HCT116 (cell line): ENCODE data around the gene ANGPT4. TPM values are rescaled to one million over a fixed set of nuclear protein-coding genes. Genes with fewer than 3 reads are reported as not detected.

Experiments
- ATAC-seq: fragments of 200-7000 bp; cut with Tn5 transposase; 2 replicates; pipeline ENCODE4 v1.9.1; 2020; ENCODE audit warnings: mild to moderate bottlenecking, moderate library complexity
- BruUV-seq: library from RNA; stranded (reverse); fragments of 400-500 nt; replicated peaks from 2 replicates; lab custom pipeline; 2021; lab: Mats Ljungman, UMichigan
- CTCF ChIA-PET: fragments of 300-600 bp; sonication (Branson Sonifier 250); formaldehyde crosslinking; loops from one replicate; lab custom pipeline; 2021; ENCODE audit warnings: antibody characterized with exemption; lab: Charles Lee
- POLR2A ChIA-PET: fragments of 300-600, 350-600 bp; sonication (Branson Sonifier 250); formaldehyde crosslinking; loops from one replicate; lab custom pipeline; 2021; ENCODE audit warnings: antibody characterized with exemption; lab: Charles Lee
- RAD21 ChIA-PET, 2 experiments: fragments of 300-600 bp; sonication (Branson Sonifier 250); formaldehyde crosslinking; loops; one replicate each; lab custom pipeline; 2023; ENCODE audit warnings: low total read pairs in 2 of 2; ENCODE audit not compliant: uncharacterized antibody in 2 of 2, unreplicated experiment in 2 of 2, low non-redundant PET in 1 of 2; lab: Charles Lee
- DNase-seq: peaks from one replicate; pipeline ENCODE4 v3.0.0-alpha.2; 2010; ENCODE audit warnings: low read depth, low spot score
- H2AFZ ChIP-seq: fragments of 200-600 bp; shearing (Covaris generic), sonication (generic); 2 replicates; pipeline ENCODE4 v1.6.1; 2017; ENCODE audit warnings: low read depth, mixed run types, mixed read lengths, antibody characterized with exemption, low read length; ENCODE audit not compliant: poor library complexity, severe bottlenecking
- H3K27ac ChIP-seq: 2 replicates; pipeline ENCODE4 v1.5.1; 2012; ENCODE audit warnings: low read depth, low read length
- H3K27me3 ChIP-seq: fragments of 200-600 bp; sonication (generic); 2 replicates; pipeline ENCODE4 v1.6.1; 2016; ENCODE audit warnings: mixed run types, low read length, mixed read lengths; ENCODE audit not compliant: insufficient read depth
- H3K36me3 ChIP-seq, 2 experiments: fragments of 200-500 bp in 1 of 2; fragments of 200-600 bp in 1 of 2; sonication (Bioruptor generic) in 1 of 2; sonication (generic) in 1 of 2; 2 replicates each; pipeline versions ENCODE4 v1.5.1 to v1.6.1; 2014 to 2016; ENCODE audit warnings: low read length in 2 of 2, inconsistent platforms in 1 of 2, mixed read lengths in 1 of 2, mixed run types in 1 of 2; ENCODE audit not compliant: insufficient read depth in 2 of 2, control insufficient read depth in 1 of 2
- H3K4me1 ChIP-seq, 2 experiments: fragments of 200-600 bp in 1 of 2; sonication (generic) in 1 of 2; 2 replicates each; pipeline versions ENCODE4 v1.5.1 to v1.6.1; 2012 to 2017; ENCODE audit warnings: low read length in 2 of 2, inconsistent platforms in 1 of 2, mild to moderate bottlenecking in 1 of 2, mixed read lengths in 1 of 2, mixed run types in 1 of 2, moderate library complexity in 1 of 2; ENCODE audit not compliant: insufficient read depth in 2 of 2, control insufficient read depth in 1 of 2
- H3K4me2 ChIP-seq: fragments of 200-600 bp; sonication (generic); 2 replicates; pipeline ENCODE4 v1.6.1; 2017; ENCODE audit warnings: mixed run types, low read length, mixed read lengths
- H3K4me3 ChIP-seq, 2 experiments: fragments of 200-600 bp in 1 of 2; sonication (generic) in 1 of 2; replicated peaks in 1 of 2; 2 replicates each; pipeline ENCODE4 v1.5.1; 2011 to 2016; ENCODE audit warnings: low read length in 2 of 2, control low read depth in 1 of 2, low read depth in 1 of 2, mild to moderate bottlenecking in 1 of 2, mixed read lengths in 1 of 2, mixed run types in 1 of 2
- H3K79me2 ChIP-seq: fragments of 200-600 bp; sonication (generic); 2 replicates; pipeline ENCODE4 v1.6.1; 2017; ENCODE audit warnings: mild to moderate bottlenecking, mixed run types, low read length, moderate library complexity, mixed read lengths; ENCODE audit not compliant: insufficient read depth
- H3K9ac ChIP-seq: fragments of 200-600 bp; sonication (generic); 2 replicates; pipeline ENCODE4 v1.6.1; 2016; ENCODE audit warnings: low read length, mixed read lengths
- H3K9me2 ChIP-seq: fragments of 200-600 bp; sonication (generic), shearing (Covaris generic); 2 replicates; pipeline ENCODE4 v1.6.1; 2017; ENCODE audit warnings: mixed run types, mild to moderate bottlenecking, moderate library complexity; ENCODE audit not compliant: insufficient read depth
- H3K9me3 ChIP-seq, 2 experiments: fragments of 200-500 bp in 1 of 2; fragments of 200-600 bp in 1 of 2; sonication (Bioruptor generic) in 1 of 2; sonication (generic) in 1 of 2; 2 replicates each; pipeline ENCODE4 v1.6.1; 2014 to 2017; ENCODE audit warnings: low read length in 2 of 2, mixed read lengths in 2 of 2, inconsistent platforms in 1 of 2, low read depth in 1 of 2, mild to moderate bottlenecking in 1 of 2, mixed run types in 1 of 2, moderate library complexity in 1 of 2; ENCODE audit not compliant: control insufficient read depth in 1 of 2, insufficient read depth in 1 of 2
- H4K20me1 ChIP-seq: fragments of 200-600 bp; sonication (generic), shearing (Covaris generic); 2 replicates; pipeline ENCODE4 v1.6.1; 2017; ENCODE audit warnings: mixed run types, mild to moderate bottlenecking, moderate library complexity; ENCODE audit not compliant: insufficient read depth
- CBX3 ChIP-seq: IDR thresholded peaks from 2 replicates; pipeline ENCODE4 v1.6.1; 2012; ENCODE audit warnings: low read depth
- CEBPB ChIP-seq: IDR thresholded peaks from 2 replicates; pipeline ENCODE4 v1.6.1; 2012; ENCODE audit warnings: low read depth
- CTCF ChIP-seq, 3 experiments: fragments of 200-600 bp in 1 of 3; sonication (generic) in 1 of 3; IDR thresholded peaks in 2 of 3; conservative IDR thresholded peaks in 1 of 3; 2 replicates each; pipeline ENCODE4 v1.5.1; 2012 to 2017; ENCODE audit warnings: low read depth in 2 of 3, low read length in 2 of 3, antibody characterized with exemption in 1 of 3, borderline replicate concordance in 1 of 3, control low read depth in 1 of 3, mild to moderate bottlenecking in 1 of 3, mixed read lengths in 1 of 3, mixed run types in 1 of 3, moderate library complexity in 1 of 3; ENCODE audit not compliant: insufficient read depth in 1 of 3
- EGR1 ChIP-seq: IDR thresholded peaks from 2 replicates; pipeline ENCODE4 v1.6.1; 2012; ENCODE audit warnings: low read depth
- EZH2 ChIP-seq: fragments of 200-600 bp; sonication (generic); IDR thresholded peaks from 2 replicates; pipeline ENCODE4 v1.6.1; 2017; ENCODE audit warnings: antibody characterized with exemption, mixed run types
- EZH2phosphoT487 ChIP-seq: fragments of 200-600 bp; IDR thresholded peaks from 2 replicates; pipeline ENCODE4 v1.6.1; 2018; ENCODE audit warnings: antibody characterized with exemption, borderline replicate concordance
- FOSL1 ChIP-seq: IDR thresholded peaks from 2 replicates; pipeline ENCODE4 v1.6.1; 2012; ENCODE audit warnings: low read depth
- POLR2AphosphoS5 ChIP-seq: IDR thresholded peaks from 2 replicates; pipeline ENCODE4 v1.6.1; 2011; ENCODE audit warnings: mild to moderate bottlenecking, low read depth, low read length, moderate library complexity
- RAD21 ChIP-seq: IDR thresholded peaks from 2 replicates; pipeline ENCODE4 v1.6.1; 2012; ENCODE audit warnings: low read depth, mild to moderate bottlenecking
- SIN3A ChIP-seq: IDR thresholded peaks from 2 replicates; pipeline ENCODE4 v1.6.1; 2012; ENCODE audit warnings: low read depth
- SP1 ChIP-seq: IDR thresholded peaks from 2 replicates; pipeline ENCODE4 v1.6.1; 2012; ENCODE audit warnings: low read depth
- SRF ChIP-seq: IDR thresholded peaks from 2 replicates; pipeline ENCODE4 v1.6.1; 2012; ENCODE audit warnings: low read depth
- TCF7L2 ChIP-seq: IDR thresholded peaks from 2 replicates; pipeline ENCODE4 v1.7.0; 2011; ENCODE audit warnings: borderline replicate concordance, inconsistent platforms; ENCODE audit not compliant: insufficient read depth, insufficient read length; ENCODE audit errors: extremely low read depth
- YY1 ChIP-seq: IDR thresholded peaks from 2 replicates; pipeline ENCODE4 v1.6.1; 2011; ENCODE audit warnings: low read length, low read depth, moderate library complexity, mild to moderate bottlenecking; ENCODE audit not compliant: insufficient replicate concordance; ENCODE audit errors: extremely low read depth
- ZBTB33 ChIP-seq: IDR thresholded peaks from 2 replicates; pipeline ENCODE4 v1.6.1; 2011; ENCODE audit warnings: mild to moderate bottlenecking, low read length, moderate library complexity; ENCODE audit not compliant: insufficient replicate concordance; ENCODE audit errors: extremely low read depth
- ZFX ChIP-seq: fragments of 450-650 bp; IDR thresholded peaks from 2 replicates; pipeline ENCODE4 v1.6.1; 2017
- ZNF274 ChIP-seq: fragments of 200-500 bp; sonication (Bioruptor generic); IDR thresholded peaks from 2 replicates; pipeline ENCODE4 v1.6.1; 2014; ENCODE audit warnings: mild to moderate bottlenecking, low read depth, low read length, inconsistent platforms
- intact Hi-C: fragments of 100-400 bp; cut with micrococcal nuclease; formaldehyde crosslinking; loops from 2 replicates; pipeline ENCODE4 v1.10.0; 2022
- total RNA-seq: library from RNA; stranded (reverse); gene quantifications from one replicate; pipeline ENCODE4 v1.2.1, GENCODE V29; 2021; ENCODE audit not compliant: unreplicated experiment
- TF ChIP-seq, protein P1 (sequence below): IDR thresholded peaks from 2 replicates; pipeline ENCODE4 v1.6.1; 2012
- TF ChIP-seq, protein P2 (sequence below): IDR thresholded peaks from 2 replicates; pipeline ENCODE4 v1.6.1; 2012

ANGPT4 gene
- total RNA-seq, 1 experiment from 2014 or later, result not detected

- TF ChIP-seq ZNF274, result no peak
- TF ChIP-seq, protein P1, sequence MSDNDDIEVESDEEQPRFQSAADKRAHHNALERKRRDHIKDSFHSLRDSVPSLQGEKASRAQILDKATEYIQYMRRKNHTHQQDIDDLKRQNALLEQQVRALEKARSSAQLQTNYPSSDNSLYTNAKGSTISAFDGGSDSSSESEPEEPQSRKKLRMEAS, result no peak
- TF ChIP-seq SIN3A, result no peak
Observed at GRCh38 chr20:962223-962622, 46.1 kb upstream of the ANGPT4 start (continued).

DNA sequence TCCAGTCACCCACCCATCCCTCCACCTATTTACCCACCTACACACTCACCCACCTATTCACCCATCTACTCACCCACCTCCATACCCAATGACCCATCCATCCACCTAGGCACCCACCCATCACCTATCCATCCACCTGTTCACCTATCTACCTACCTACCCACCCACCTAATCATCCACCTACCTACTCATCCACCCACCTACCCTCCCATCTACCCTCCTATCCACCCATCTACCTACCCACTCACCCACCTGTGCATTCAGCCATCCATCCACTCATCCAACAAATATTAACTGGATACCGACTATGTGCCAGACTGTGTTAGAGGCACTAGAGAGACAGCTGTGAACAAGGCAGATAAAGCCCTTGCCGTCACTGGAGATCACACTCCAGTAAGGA lies 45.6 kb upstream of the ANGPT4 start:
- Histone ChIP-seq H3K4me3 (no peak overlapping the region), H3K27me3 (no peaks in the 10 kb centered on the region), H3K4me1 (no peaks in the 10 kb centered on the region), H3K9ac (no peak overlapping the region), H3K4me2 (no peak overlapping the region), H3K9me3 (no peaks in the 10 kb centered on the region), H4K20me1 (no peaks in the 10 kb centered on the region), H3K9me2 (no peaks in the 10 kb centered on the region), H3K27ac (no peak overlapping the region), H3K36me3 (no peaks in the 10 kb centered on the region), H2AFZ (no peak overlapping the region), H3K79me2 (no peaks in the 10 kb centered on the region)
- ATAC-seq (no peak), DNase-seq (no peak)
- ChIA-PET POLR2A (no interaction called here), RAD21 (no interaction called here), CTCF (no interaction called here)
- no TSS peak for BruUV-seq
- TF ChIP-seq TCF7L2, result no peak
- TF ChIP-seq SP1, result no peak
- TF ChIP-seq POLR2AphosphoS5, result no peak
- TF ChIP-seq SIN3A, result no peak
- TF ChIP-seq, protein P2, sequence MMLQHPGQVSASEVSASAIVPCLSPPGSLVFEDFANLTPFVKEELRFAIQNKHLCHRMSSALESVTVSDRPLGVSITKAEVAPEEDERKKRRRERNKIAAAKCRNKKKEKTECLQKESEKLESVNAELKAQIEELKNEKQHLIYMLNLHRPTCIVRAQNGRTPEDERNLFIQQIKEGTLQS, result no peak
- no peak for TF ChIP-seq EZH2
- TF ChIP-seq ZBTB33, result no peak
- TF ChIP-seq EZH2phosphoT487, result no peak
- no peak for TF ChIP-seq CTCF (IDR thresholded peaks at IDR 0.05 in 2 of 3, conservative IDR thresholded peaks at IDR 0.05 in 1 of 3; ENCODE audit: borderline replicate concordance in 1 of 3, insufficient read depth in 1 of 3, low read depth in 2 of 3, low read length in 2 of 3)
- no peak for TF ChIP-seq RAD21
- TF ChIP-seq ZFX, result no peak
- no peak for TF ChIP-seq CEBPB
- no peak for TF ChIP-seq YY1
- TF ChIP-seq EGR1, result no peak
- no peak for TF ChIP-seq FOSL1
- no peak for TF ChIP-seq SRF
- TF ChIP-seq, protein P1, result no peak
- no peak for TF ChIP-seq CBX3
- intact Hi-C loops, result no loop called here
